ENCODE measurements around the gene NTM.

- TF ChIP-seq POLR2AphosphoS5 (IDR thresholded peaks at IDR 0.05) (no peak), CTCF (IDR thresholded peaks at IDR 0.05 in 8 of 11, conservative IDR thresholded peaks at IDR 0.05 in 3 of 11) (no peak)
These were observed 749.2 kb downstream of the NTM start for GRCh38 chr11:132119573-132119972.

Data from spleen (tissue), 7 donors.